Activated naive CD4-positive, alpha-beta T cell treated with anti-CD3 and anti-CD28 coated beads, Interleukin-2, amount 10 ng/mL, durations not matched to agents 5 hours and 36 hours (primary cell): ENCODE data around the gene ZC4H2. TPM values are rescaled to one million over a fixed set of nuclear protein-coding genes. Genes with fewer than 3 reads are reported as not detected.

ENCODE experiments used
- total RNA-seq, 2 experiments: library from RNA; stranded (reverse); gene quantifications; one replicate each; pipeline ENCODE4 v1.2.3, GENCODE V29; 2021

Gene ZC4H2
- total RNA-seq: 10 to 100 TPM; 21.3 to 24.7 TPM

GRCh38 chrX:64975989-64976672 is at the start of gene ZC4H2:
Gene ZC4H2, minus strand, starts transcription at chrX:64976450. Its CDS starts 73 bp downstream, at chrX:64976377.

Other genes with a start within 250 kb of the ZC4H2 start
- gene ZC3H12B, start 58.4 kb upstream of the ZC4H2 start, total RNA-seq: 1 to 10 TPM; 2.1 to 2.4 TPM